Neutrophil (primary cell): ENCODE measurements around the gene PHYKPL.

Source experiments
- H3K27ac ChIP-seq: fragments of 200-600 bp; sonication (generic); 2 replicates; pipeline ENCODE4 v1.5.1; 2016; ENCODE audit warnings: mild to moderate bottlenecking, moderate library complexity
- H3K27me3 ChIP-seq: fragments of 200-600 bp; sonication (generic); 2 replicates; pipeline ENCODE4 v1.6.0; 2016; ENCODE audit warnings: mild to moderate bottlenecking
- H3K36me3 ChIP-seq: fragments of 200-600 bp; sonication (generic); 2 replicates; pipeline ENCODE4 v1.5.1; 2017
- H3K4me1 ChIP-seq, 2 experiments: fragments of 200-600 bp in 1 of 2; sonication (generic) in 1 of 2; 1 replicate in 1 of 2; 2 replicates in 1 of 2; pipeline versions ENCODE4 v1.5.1 to v1.6.1; 2013 to 2016; ENCODE audit warnings: low read depth in 1 of 2, low read length in 1 of 2, mild to moderate bottlenecking in 1 of 2, moderate library complexity in 1 of 2; ENCODE audit not compliant: control insufficient read depth in 1 of 2, insufficient read depth in 1 of 2
- H3K4me3 ChIP-seq, 2 experiments: fragments of 200-600 bp in 1 of 2; sonication (generic) in 1 of 2; 1 replicate in 1 of 2; 2 replicates in 1 of 2; pipeline ENCODE4 v1.5.1; 2013 to 2016; ENCODE audit warnings: low read depth in 1 of 2, low read length in 1 of 2, mild to moderate bottlenecking in 1 of 2, moderate library complexity in 1 of 2
- H3K9me3 ChIP-seq: fragments of 200-600 bp; sonication (generic); 2 replicates; pipeline ENCODE4 v1.5.1; 2016
- CTCF ChIP-seq: fragments of 200-600 bp; sonication (generic); IDR thresholded peaks from 2 replicates; pipeline ENCODE4 v1.5.1; 2016; ENCODE audit warnings: antibody characterized with exemption

PHYKPL gene

GRCh38 chr5:178182158-178182876 is 50.3 kb downstream of the PHYKPL start:
- H3K4me3 ChIP-seq, result peak overlapping the region; percentile 12 to 32
- H3K27ac ChIP-seq, result peak overlapping the region; percentile 85
- H3K4me1 ChIP-seq, result peaks cover 25 to 28% of the 10 kb centered on the region in 2 experiments
- H3K27me3 ChIP-seq, result no peaks in the 10 kb centered on the region
- TF ChIP-seq CTCF, result no peak
- no peaks in the 10 kb centered on the region for H3K36me3 ChIP-seq
- H3K9me3 ChIP-seq, result no peaks in the 10 kb centered on the region

GRCh38 chr5:178180141-178180863 is 52.3 kb downstream of the PHYKPL start:
- Histone ChIP-seq H3K36me3 (no peaks in the 10 kb centered on the region), H3K9me3 (no peaks in the 10 kb centered on the region), H3K27me3 (no peaks in the 10 kb centered on the region), H3K4me3 (no peak overlapping the region), H3K27ac (no peak overlapping the region), H3K4me1 (peaks cover 25 to 28% of the 10 kb centered on the region in 2 experiments)
- TF ChIP-seq CTCF, result no peak

- Histone ChIP-seq H3K36me3 (no peaks in the 10 kb centered on the region), H3K9me3 (no peaks in the 10 kb centered on the region), H3K27me3 (no peaks in the 10 kb centered on the region), H3K4me1 (peaks cover 16 to 18% of the 10 kb centered on the region in 2 experiments), H3K4me3 (no peak overlapping the region), H3K27ac (no peak overlapping the region)
- TF ChIP-seq CTCF, result no peak
Measured at GRCh38 chr5:178177569-178177968, 55.0 kb downstream of the PHYKPL start.

- Histone ChIP-seq H3K4me3 (no peak overlapping the region), H3K4me1 (peaks cover 8 to 11% of the 10 kb centered on the region in 2 experiments), H3K27ac (no peak overlapping the region), H3K27me3 (no peaks in the 10 kb centered on the region), H3K36me3 (no peaks in the 10 kb centered on the region), H3K9me3 (no peaks in the 10 kb centered on the region)
- no peak for TF ChIP-seq CTCF
Measured at GRCh38 chr5:178176791-178177190, 55.8 kb downstream of the PHYKPL start.

- H3K27me3 ChIP-seq, result no peaks in the 10 kb centered on the region
- no peaks in the 10 kb centered on the region for H3K4me1 ChIP-seq
- no peak overlapping the region for H3K4me3 ChIP-seq
- no peak overlapping the region for H3K27ac ChIP-seq
- H3K36me3 ChIP-seq, result no peaks in the 10 kb centered on the region
- no peak for TF ChIP-seq CTCF
- H3K9me3 ChIP-seq, result no peaks in the 10 kb centered on the region
Measured at GRCh38 chr5:178174456-178174855, 58.1 kb downstream of the PHYKPL start.
